Measurements from ENCODE around the gene ZNF302. TPM values are rescaled to one million over a fixed set of nuclear protein-coding genes. Genes with fewer than 3 reads are reported as not detected.

The ZNF302 gene
- total and polyA plus RNA-seq, 8 donors = 23.8 to 94.2 (median 80.6) TPM

DNA sequence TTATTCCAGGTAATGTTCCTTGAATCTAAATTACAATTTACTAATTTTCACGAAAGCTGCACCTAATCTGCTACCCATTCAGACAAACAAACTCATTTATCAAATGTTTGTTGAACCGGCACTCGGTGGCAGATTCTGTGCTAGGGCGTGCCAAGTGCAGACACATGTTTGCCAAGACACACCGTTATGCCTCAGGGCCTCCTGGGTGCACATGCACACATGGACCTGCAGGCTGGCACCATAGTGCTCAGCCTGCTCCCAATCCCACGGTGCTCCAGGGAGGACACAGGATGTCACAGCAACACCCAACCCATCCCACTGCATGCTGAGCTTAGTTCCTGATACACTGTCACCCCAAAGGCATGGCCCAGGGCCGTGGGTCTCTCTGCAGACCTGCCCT lies 8.2 kb upstream of the ZNF302 start:
- Histone ChIP-seq H3K36me3 (no peaks in the 10 kb centered on the region), H3K4me1 (peaks cover 0 to 10% of the 10 kb centered on the region in 2 donors), H3K4me3 (no peak overlapping the region), H3K27ac (no peak overlapping the region), H3K27me3 (no peaks in the 10 kb centered on the region), H3K9me3 (no peaks in the 10 kb centered on the region)
- intact Hi-C loops (cut with DNase I) = no loop called here
- TF ChIP-seq CTCF (IDR thresholded peaks at IDR 0.05) = no peak
- DNase-seq = peak in 1 of 4 donors; percentile 43
- no peak for ATAC-seq

DNA sequence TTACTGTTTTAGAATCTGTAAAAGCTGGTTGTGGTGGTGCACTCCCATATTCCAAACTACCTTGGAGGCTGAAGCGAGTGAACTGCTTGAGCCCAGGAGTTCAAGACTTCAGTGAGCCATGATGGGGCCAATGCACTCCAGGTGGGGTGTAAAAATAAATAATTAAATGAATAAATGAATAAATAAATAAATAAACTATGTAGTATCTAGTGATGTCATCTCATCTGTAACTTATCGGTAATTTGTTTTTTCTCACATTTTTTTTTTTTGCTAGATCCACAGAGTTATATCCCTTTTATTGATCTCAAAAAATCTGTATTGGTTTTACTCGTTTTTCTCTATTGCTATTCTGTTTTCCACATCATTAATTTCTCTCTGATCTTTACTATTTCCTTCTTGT lies 5.5 kb upstream of the ZNF302 start:
- no peak for TF ChIP-seq CTCF (IDR thresholded peaks at IDR 0.05)
- H3K36me3 ChIP-seq = no peaks in the 10 kb centered on the region
- H3K4me1 ChIP-seq = peaks cover 0 to 13% of the 10 kb centered on the region in 2 donors
- DNase-seq (no peak), ATAC-seq (no peak)
- intact Hi-C loops (cut with DNase I) = no loop called here
- H3K27ac ChIP-seq = no peak overlapping the region
- H3K27me3 ChIP-seq = no peaks in the 10 kb centered on the region
- no peak overlapping the region for H3K4me3 ChIP-seq
- no peaks in the 10 kb centered on the region for H3K9me3 ChIP-seq

- H3K27ac ChIP-seq = no peak overlapping the region
Measured at GRCh38 chr19:34673590-34673989, 3.9 kb upstream of the ZNF302 start.

DNA sequence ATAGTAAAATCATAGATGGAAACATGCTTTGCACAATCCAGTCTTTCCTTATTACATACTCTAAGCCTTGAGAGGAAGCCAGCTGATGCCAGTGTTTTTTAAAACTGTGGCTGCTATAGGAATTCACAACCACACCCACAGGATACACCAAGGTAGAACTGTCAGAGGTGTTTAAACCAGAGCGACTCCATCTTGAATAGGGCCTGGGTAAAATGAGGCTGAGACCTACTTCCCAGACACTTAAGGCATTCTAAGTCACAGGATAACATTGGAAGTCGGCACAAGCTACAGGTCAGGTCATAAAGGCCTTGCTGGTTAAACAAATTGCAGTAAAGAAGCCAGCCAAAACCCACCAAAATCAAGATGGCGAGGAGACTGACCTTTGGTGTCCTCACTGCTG lies 2.2 kb upstream of the ZNF302 start:
- TF ChIP-seq CTCF (IDR thresholded peaks at IDR 0.05) = no peak
- Histone ChIP-seq H3K4me3 (no peak overlapping the region), H3K9me3 (peaks cover 0 to under 1% of the 10 kb centered on the region in 2 donors), H3K36me3 (peaks cover 0 to 14% of the 10 kb centered on the region in 2 donors), H3K27ac (no peak overlapping the region), H3K4me1 (peaks cover 0 to 17% of the 10 kb centered on the region in 2 donors), H3K27me3 (no peaks in the 10 kb centered on the region)
- ATAC-seq (no peak), DNase-seq (no peak)
- intact Hi-C loops (cut with DNase I) = no loop called here

More at GRCh38 chr19:34673590-34673989, 3.9 kb upstream of the ZNF302 start:
- H3K9me3 ChIP-seq = no peaks in the 10 kb centered on the region
- DNase-seq = no peak
- no peaks in the 10 kb centered on the region for H3K36me3 ChIP-seq
- H3K27me3 ChIP-seq = no peaks in the 10 kb centered on the region
- no peak for ATAC-seq
- H3K4me3 ChIP-seq = no peak overlapping the region
- no peak for TF ChIP-seq CTCF (IDR thresholded peaks at IDR 0.05)
- H3K4me1 ChIP-seq = peaks cover 0 to 8% of the 10 kb centered on the region in 2 donors
- intact Hi-C loops (cut with DNase I) = no loop called here

- intact Hi-C loops (cut with DNase I) = no loop called here
- Histone ChIP-seq H3K9me3 (peaks cover 0 to 8% of the 10 kb centered on the region in 2 donors), H3K4me1 (peaks cover 0 to 17% of the 10 kb centered on the region in 2 donors), H3K27me3 (no peaks in the 10 kb centered on the region), H3K36me3 (peaks cover 0 to 20% of the 10 kb centered on the region in 2 donors), H3K27ac (no peak overlapping the region), H3K4me3 (no peak overlapping the region)
- DNase-seq (no peak), ATAC-seq (no peak)
- TF ChIP-seq CTCF (IDR thresholded peaks at IDR 0.05) = no peak
Measured at GRCh38 chr19:34675919-34676318, 1.6 kb upstream of the ZNF302 start.
